ENCODE results near the gene MPP2. TPM values are rescaled to one million over a fixed set of nuclear protein-coding genes. Genes with fewer than 3 reads are reported as not detected.

The MPP2 gene
- total and polyA plus RNA-seq, 2 of the 13 experiments (the other 11 are each of a cell fraction or from before 2014, with no cell fraction given): 0.20 to 1.7 TPM

GRCh38 chr17:43832976-43833829 is 74.1 kb downstream of the MPP2 start, which contains the start of gene MPP3 (continued):
- TF ChIP-seq U2AF2 (IDR thresholded peaks at IDR 0.05; ENCODE audit: low read depth, low read length) (no peak), MXD4 (CRISPR knock-in tag; IDR thresholded peaks at IDR 0.05) (no peak), ZNF780A (CRISPR knock-in tag; IDR thresholded peaks at IDR 0.05) (no peak), MYNN (CRISPR knock-in tag; IDR thresholded peaks at IDR 0.05; ENCODE audit: low read depth) (no peak), ZNF619 (CRISPR knock-in tag; IDR thresholded peaks at IDR 0.05) (no peak), NAIF1 (CRISPR knock-in tag; IDR thresholded peaks at IDR 0.05; ENCODE audit: borderline replicate concordance) (no peak), ATF7 (IDR thresholded peaks at IDR 0.05) (no peak), ATF7 (CRISPR knock-in tag; IDR thresholded peaks at IDR 0.05) (no peak), RNF219 (CRISPR knock-in tag; IDR thresholded peaks at IDR 0.05) (no peak), MAZ (IDR thresholded peaks at IDR 0.05; ENCODE audit: borderline replicate concordance, low read depth, low read length) (no peak), MAZ (CRISPR knock-in tag; IDR thresholded peaks at IDR 0.05; ENCODE audit: low read depth) (peak; percentile 84), ZNF615 (CRISPR knock-in tag; IDR thresholded peaks at IDR 0.05; ENCODE audit: borderline replicate concordance) (no peak), POLR2G (IDR thresholded peaks at IDR 0.05; ENCODE audit: low read depth, low read length) (no peak), MAFK (conservative IDR thresholded peaks at IDR 0.05 in 1 of 2, IDR thresholded peaks at IDR 0.05 in 1 of 2; ENCODE audit: low read length in 2 of 2) (no peak), CSRNP2 (CRISPR knock-in tag; conservative IDR thresholded peaks at IDR 0.05; ENCODE audit: low read depth) (no peak), KAT7 (CRISPR knock-in tag; IDR thresholded peaks at IDR 0.05; ENCODE audit: borderline replicate concordance) (no peak), RFXAP (CRISPR knock-in tag; IDR thresholded peaks at IDR 0.05; ENCODE audit: borderline replicate concordance) (no peak), NKX3-1 (CRISPR knock-in tag; IDR thresholded peaks at IDR 0.05) (no peak), ZNF142 (CRISPR knock-in tag; IDR thresholded peaks at IDR 0.05) (no peak), POLR2AphosphoS5 (IDR thresholded peaks at IDR 0.05; ENCODE audit: low read depth, low read length) (no peak), HNRNPH1 (optimal IDR thresholded peaks at IDR 0.05; ENCODE audit: low read depth, low read length) (no peak)

Measured in HepG2 (cell line).